Coronary artery (tissue), 2 donors: ENCODE results near the gene ISYNA1.
A peak's percentile ranks its signal among the peaks of the same experiment; 100 is the strongest.

Experiments
- DNase-seq: peaks from one replicate; pipeline ENCODE4 v3.0.0-alpha.2; 2017; ENCODE audit warnings: low spot score
- H3K27ac ChIP-seq, 2 donors: fragments of 200-600 bp; sonication (generic); one replicate each; pipeline ENCODE4 v1.5.1; 2016 to 2019
- H3K4me3 ChIP-seq: fragments of 200-600 bp; sonication (generic); 2 replicates; pipeline ENCODE4 v1.5.1; 2016; ENCODE audit warnings: mild to moderate bottlenecking, moderate library complexity
- CTCF ChIP-seq: fragments of 200-600 bp; sonication (generic); IDR thresholded peaks from one replicate; pipeline ENCODE4 v1.5.1; 2019; ENCODE audit warnings: antibody characterized with exemption

Gene ISYNA1

DNA sequence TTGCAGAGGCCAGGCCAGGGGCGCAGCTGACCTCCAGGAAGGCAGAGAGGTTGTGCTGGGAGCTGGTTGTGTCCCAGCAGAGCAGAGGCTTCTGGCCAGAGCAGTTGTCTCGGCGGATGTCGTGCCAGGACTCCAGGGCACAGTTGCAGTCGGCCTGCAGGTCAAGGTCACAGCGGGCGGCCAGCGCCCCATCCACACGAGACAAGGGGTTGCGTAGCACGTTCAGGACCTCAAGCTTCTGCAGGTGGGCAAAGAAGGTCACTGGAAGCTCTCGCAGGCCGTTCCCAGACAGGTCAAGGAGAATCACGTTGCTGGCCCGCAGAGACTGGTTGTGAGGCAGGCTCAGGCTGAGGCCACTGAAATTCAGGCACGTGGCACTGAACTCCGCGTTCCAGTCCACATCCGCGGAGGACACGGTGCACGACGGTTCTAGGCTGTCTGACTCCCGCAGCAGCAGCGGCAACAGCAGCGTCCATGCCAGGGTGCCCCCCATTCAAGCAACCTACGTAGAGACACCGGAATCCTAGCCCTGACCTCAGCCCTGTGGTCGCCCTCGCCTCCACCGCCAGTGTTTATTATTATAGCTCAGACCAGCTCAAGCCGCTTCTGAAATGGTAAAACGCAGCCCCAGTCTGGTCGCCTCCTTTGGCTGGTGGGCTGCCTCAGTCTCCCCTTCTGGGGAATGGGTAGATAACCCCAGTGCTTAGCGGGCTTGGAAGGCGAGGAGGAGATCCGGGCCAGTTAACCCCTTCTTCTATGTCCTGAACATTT, 41.3 kb downstream of the ISYNA1 start:
- no peak for DNase-seq
- H3K27ac ChIP-seq: peak overlapping the region in 1 of 2 donors; percentile 48
- H3K4me3 ChIP-seq: peak overlapping the region; percentile 64
- TF ChIP-seq CTCF: no peak

GRCh38 chr19:18393836-18394235, 44.1 kb downstream of the ISYNA1 start:
- H3K4me3 ChIP-seq: peak overlapping the region; percentile 2
- DNase-seq: peak; percentile 73
- TF ChIP-seq CTCF: no peak
- H3K27ac ChIP-seq: peak overlapping the region in 1 of 2 donors; percentile 63

DNA sequence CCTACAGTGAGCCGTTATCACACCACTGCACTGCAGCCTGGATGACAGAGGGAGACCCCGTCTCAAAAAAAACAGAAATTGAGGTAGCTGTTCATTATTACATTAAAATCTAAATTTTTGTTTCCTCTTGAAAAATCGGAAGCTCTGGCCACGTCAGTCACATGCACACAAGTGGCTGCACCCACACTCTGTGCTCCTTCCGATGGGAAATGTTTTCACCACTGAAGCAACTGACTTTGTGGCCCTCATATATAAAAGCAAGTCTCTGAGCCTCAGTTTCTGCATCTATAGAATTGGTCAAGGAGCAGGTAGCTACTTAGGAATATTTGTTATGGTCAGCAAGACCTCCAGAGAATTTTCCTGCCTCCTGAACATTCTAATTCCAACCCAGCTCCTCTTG, 45.0 kb downstream of the ISYNA1 start:
- no peak for TF ChIP-seq CTCF
- Histone ChIP-seq H3K27ac (peak overlapping the region in 1 of 2 donors; percentile 63), H3K4me3 (no peak overlapping the region)
- DNase-seq: no peak

DNA sequence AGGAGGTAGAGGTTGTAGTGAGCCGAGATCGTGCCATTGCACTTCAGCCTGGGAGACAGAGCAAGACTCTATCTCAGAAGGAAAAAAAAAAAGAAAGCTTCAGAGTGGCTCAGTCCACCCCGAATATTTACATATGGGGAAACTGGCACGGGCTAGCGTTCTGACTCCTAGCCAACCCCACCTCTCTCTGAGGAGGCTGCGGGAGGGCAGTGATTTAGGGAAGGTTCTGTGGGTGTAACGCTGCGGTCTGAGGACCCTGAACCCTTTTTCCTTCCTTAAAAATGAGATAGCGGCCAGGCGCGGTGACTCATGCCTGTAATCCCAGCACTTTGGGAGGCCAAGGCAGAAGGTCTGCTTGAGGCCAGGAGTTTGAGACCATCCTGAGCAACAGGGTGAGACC, 45.5 kb downstream of the ISYNA1 start:
- no peak for DNase-seq
- no peak overlapping the region for H3K4me3 ChIP-seq
- peak overlapping the region in 1 of 2 donors; percentile 28 for H3K27ac ChIP-seq
- no peak for TF ChIP-seq CTCF

GRCh38 chr19:18391509-18392075, 46.3 kb downstream of the ISYNA1 start:
- no peak overlapping the region for H3K4me3 ChIP-seq
- peak overlapping the region in 1 of 2 donors; percentile 28 for H3K27ac ChIP-seq
- DNase-seq: no peak
- no peak for TF ChIP-seq CTCF

DNA sequence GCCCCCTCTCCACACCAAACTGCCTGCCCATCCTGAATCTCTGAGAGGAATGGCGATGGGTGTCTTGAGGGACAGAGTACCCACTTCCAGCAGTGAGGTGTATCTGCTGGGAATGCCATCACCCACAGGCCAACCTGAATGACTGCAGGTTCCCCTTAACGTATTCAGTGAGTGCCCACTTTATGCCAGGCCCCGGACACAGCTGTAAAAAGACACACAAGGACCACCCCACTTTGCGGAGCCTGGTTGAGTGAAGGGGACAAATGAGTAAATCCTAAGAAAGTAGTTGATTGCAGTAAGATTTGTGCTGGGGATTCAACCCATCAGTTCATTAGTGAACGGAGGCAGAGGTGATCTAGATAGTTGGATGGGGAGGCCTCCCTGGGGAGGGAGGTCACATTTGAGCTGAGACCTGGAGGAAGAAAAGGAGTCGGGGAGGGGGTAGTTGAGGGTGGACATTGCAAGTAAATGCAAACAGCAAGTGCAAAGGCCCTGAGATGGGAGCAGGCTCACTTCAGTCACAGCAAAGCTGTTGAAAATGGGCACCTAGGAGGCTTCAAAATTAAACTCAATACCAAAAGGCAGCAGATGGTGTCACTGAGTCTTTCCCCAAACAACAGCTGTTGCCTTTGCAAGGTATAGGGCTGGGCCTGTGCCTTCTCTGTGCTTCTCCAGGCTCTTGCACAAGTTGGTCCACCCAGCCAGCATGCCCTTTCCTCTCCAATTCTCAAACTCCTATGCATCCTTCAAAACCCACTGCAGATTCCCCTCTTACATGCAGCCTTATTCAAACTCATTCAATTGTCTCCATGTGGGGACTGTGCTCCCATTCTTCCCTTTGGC, 47.6 kb downstream of the ISYNA1 start:
- TF ChIP-seq CTCF: no peak
- H3K4me3 ChIP-seq: no peak overlapping the region

More for the DNA sequence above, 47.6 kb downstream of the ISYNA1 start:
- no peak for DNase-seq
- no peak overlapping the region for H3K27ac ChIP-seq
